Mucosa of descending colon (tissue), 3 donors: ENCODE results near the gene TRIM14. TPM values are rescaled to one million over a fixed set of nuclear protein-coding genes. Genes with fewer than 3 reads are reported as not detected.
"Not testable (repeated sequence)": the region's sequence is repeated elsewhere in the genome, so short reads cannot be mapped to it uniquely, and the experiment has no call there.

Source experiments
- ATAC-seq: fragments of 200-7000 bp; cut with Tn5 transposase; one replicate; pipeline ENCODE4 v1.9.1; 2020; ENCODE audit warnings: mild to moderate bottlenecking, moderate library complexity
- DNase-seq, 3 donors: peaks; one replicate each; pipeline ENCODE4 v3.0.0-alpha.2; 2020
- H3K36me3 ChIP-seq: fragments of 200-600 bp; one replicate; pipeline ENCODE4 v1.8.0; 2021; ENCODE audit warnings: low read depth, mild to moderate bottlenecking
- H3K4me1 ChIP-seq: fragments of 200-600 bp; one replicate; pipeline ENCODE4 v1.8.0; 2021; ENCODE audit warnings: low read depth, mild to moderate bottlenecking
- H3K4me3 ChIP-seq: fragments of 200-600 bp; one replicate; pipeline ENCODE4 v1.8.0; 2021; ENCODE audit warnings: mild to moderate bottlenecking
- H3K9me3 ChIP-seq: fragments of 200-600 bp; one replicate; pipeline ENCODE4 v1.8.0; 2021; ENCODE audit warnings: mild to moderate bottlenecking
- intact Hi-C, 2 donors: fragments of 100-400 bp; cut with DNase I in 1 of 2; cut with micrococcal nuclease in 1 of 2; formaldehyde crosslinking; loops; one replicate each; pipeline versions ENCODE4 v1.11.0 to v1.11.1; 2022; cut with DNase I, micrococcal nuclease
- total RNA-seq, 3 donors: library from RNA; stranded (reverse); fragmentation: NEBNext Ultra II Directional in 2 of 3; extraction: Animal tissue kit (Norgen Biotek cat#: 25700) in 2 of 3; gene quantifications; one replicate each; pipeline versions ENCODE4 v1.2.1 to v1.2.4, GENCODE V29; 2021 to 2023
- TF ChIP-seq, protein P1 (sequence below): fragments of 200-600 bp; IDR thresholded peaks from one replicate; pipeline ENCODE4 v1.8.0; 2022; ENCODE audit warnings: antibody characterized with exemption, mild to moderate bottlenecking
- donor health status: DM: no; HTN: no; CAD: no; lungs with moderate emphysema.
- donor health status: DM: no; HTN: no; CAD: no.
- donor health status: DM: no; HTN: yes; CAD: no.

Gene TRIM14
- total RNA-seq, 3 donors from 2014 or later, result 44.9 to 67.2 (median 55.6) TPM

GRCh38 chr9:98094316-98094715 lies 24.7 kb downstream of the TRIM14 start:
- no peak for ATAC-seq
- TF ChIP-seq, protein P1, sequence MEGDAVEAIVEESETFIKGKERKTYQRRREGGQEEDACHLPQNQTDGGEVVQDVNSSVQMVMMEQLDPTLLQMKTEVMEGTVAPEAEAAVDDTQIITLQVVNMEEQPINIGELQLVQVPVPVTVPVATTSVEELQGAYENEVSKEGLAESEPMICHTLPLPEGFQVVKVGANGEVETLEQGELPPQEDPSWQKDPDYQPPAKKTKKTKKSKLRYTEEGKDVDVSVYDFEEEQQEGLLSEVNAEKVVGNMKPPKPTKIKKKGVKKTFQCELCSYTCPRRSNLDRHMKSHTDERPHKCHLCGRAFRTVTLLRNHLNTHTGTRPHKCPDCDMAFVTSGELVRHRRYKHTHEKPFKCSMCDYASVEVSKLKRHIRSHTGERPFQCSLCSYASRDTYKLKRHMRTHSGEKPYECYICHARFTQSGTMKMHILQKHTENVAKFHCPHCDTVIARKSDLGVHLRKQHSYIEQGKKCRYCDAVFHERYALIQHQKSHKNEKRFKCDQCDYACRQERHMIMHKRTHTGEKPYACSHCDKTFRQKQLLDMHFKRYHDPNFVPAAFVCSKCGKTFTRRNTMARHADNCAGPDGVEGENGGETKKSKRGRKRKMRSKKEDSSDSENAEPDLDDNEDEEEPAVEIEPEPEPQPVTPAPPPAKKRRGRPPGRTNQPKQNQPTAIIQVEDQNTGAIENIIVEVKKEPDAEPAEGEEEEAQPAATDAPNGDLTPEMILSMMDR, result no peak
- Histone ChIP-seq H3K9me3 (no peaks in the 10 kb centered on the region), H3K36me3 (no peaks in the 10 kb centered on the region), H3K4me3 (no peak overlapping the region), H3K4me1 (peaks cover 3% of the 10 kb centered on the region)
- no peak for DNase-seq
- intact Hi-C loops, result no loop called here

DNA sequence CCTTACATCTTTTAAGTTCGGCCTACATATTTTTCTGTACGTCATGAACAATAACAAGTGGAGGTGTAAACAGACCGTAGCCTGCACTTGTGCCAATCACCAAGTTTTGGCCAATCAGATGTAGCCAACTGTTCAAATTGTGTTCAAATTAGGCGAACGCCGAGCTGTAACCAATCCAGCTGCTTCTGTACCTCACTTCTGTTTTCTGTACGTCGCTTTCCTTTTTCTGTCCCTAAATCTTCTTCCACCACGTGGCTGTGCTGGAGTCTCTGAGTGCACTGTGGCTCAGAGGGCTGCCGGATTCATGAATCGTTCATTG lies 26.4 kb downstream of the TRIM14 start:
- Histone ChIP-seq H3K4me3 (no peak overlapping the region), H3K36me3 (no peaks in the 10 kb centered on the region), H3K4me1 (peaks cover 3% of the 10 kb centered on the region), H3K9me3 (no peaks in the 10 kb centered on the region)
- no peak for ATAC-seq
- TF ChIP-seq, protein P1, result no peak
- DNase-seq, result no peak
- intact Hi-C loops, result no loop called here

- no peak overlapping the region for H3K4me3 ChIP-seq
- ATAC-seq, result no peak
- no peaks in the 10 kb centered on the region for H3K9me3 ChIP-seq
- no peak for DNase-seq
- peaks cover 3% of the 10 kb centered on the region for H3K4me1 ChIP-seq
- H3K36me3 ChIP-seq, result no peaks in the 10 kb centered on the region
- intact Hi-C loops, result no loop called here
- TF ChIP-seq, protein P1, result no peak
These were observed 27.0 kb downstream of the TRIM14 start for GRCh38 chr9:98091735-98092612.

DNA sequence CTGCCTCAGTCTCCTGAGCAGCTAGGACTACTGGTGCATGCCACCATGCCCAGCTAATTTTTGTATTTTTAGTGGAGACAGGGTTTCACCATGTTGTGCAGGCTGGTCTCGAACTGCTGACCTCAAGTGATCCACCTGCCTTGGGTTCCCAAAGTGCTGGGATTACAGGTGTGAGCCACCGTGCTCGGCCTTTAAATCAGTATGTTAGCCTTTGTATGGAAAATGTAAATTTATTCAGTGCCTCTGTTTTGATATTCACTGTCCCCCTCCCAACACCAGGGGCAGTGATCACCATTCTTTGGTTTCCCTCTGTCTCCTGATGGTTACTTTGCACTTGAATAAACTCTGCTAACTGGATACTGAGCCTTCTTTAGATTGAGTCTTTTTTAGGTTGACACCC lies 28.3 kb downstream of the TRIM14 start:
- H3K4me1 ChIP-seq, H3K36me3 ChIP-seq, intact Hi-C loops, ATAC-seq, H3K4me3 ChIP-seq, DNase-seq, H3K9me3 ChIP-seq: not testable (repeated sequence)

- ATAC-seq, result peak; percentile 11
- Histone ChIP-seq H3K9me3 (no peaks in the 10 kb centered on the region), H3K4me1 (peaks cover 4% of the 10 kb centered on the region), H3K36me3 (no peaks in the 10 kb centered on the region), H3K4me3 (no peak overlapping the region)
- intact Hi-C loops, result no loop called here
- DNase-seq, result peak in 2 of 3 donors; percentile 58 to 70
- TF ChIP-seq, protein P1, result no peak
These were observed 31.3 kb downstream of the TRIM14 start for GRCh38 chr9:98087420-98088354.

GRCh38 chr9:98086461-98086860 lies 32.6 kb downstream of the TRIM14 start:
- intact Hi-C loops, result no loop called here
- H3K4me1 ChIP-seq, result peaks cover 15% of the 10 kb centered on the region
- H3K9me3 ChIP-seq, result no peaks in the 10 kb centered on the region
- H3K4me3 ChIP-seq, result no peak overlapping the region
- DNase-seq, result no peak
- no peaks in the 10 kb centered on the region for H3K36me3 ChIP-seq
- TF ChIP-seq, protein P1, result no peak
- ATAC-seq, result no peak
